GM23338 (cell line): ENCODE data around the gene JAG1. TPM values are rescaled to one million over a fixed set of nuclear protein-coding genes. Genes with fewer than 3 reads are reported as not detected.

Experiments
- ATAC-seq: fragments of 200-7000 bp; cut with Tn5 transposase; 3 replicates; pipeline ENCODE4 v1.9.1; 2020
- DNase-seq: peaks from one replicate; pipeline ENCODE4 v3.0.0-alpha.2; 2015; ENCODE audit warnings: low spot score
- H2AFZ ChIP-seq: fragments of 200-600 bp; sonication (generic); 2 replicates; pipeline ENCODE4 v1.8.0; 2016; ENCODE audit warnings: antibody characterized with exemption, mild to moderate bottlenecking, moderate library complexity
- H3F3A ChIP-seq: fragments of 200-600 bp; sonication (generic); replicated peaks from 2 replicates; pipeline ENCODE4 v1.8.0; 2017; ENCODE audit warnings: antibody characterized with exemption, mixed run types, low read depth
- H3K27ac ChIP-seq: fragments of 200-600 bp; sonication (generic); 2 replicates; pipeline ENCODE4 v1.6.1; 2016; ENCODE audit warnings: low read depth
- H3K27me3 ChIP-seq: fragments of 200-600 bp; sonication (generic); 2 replicates; pipeline ENCODE4 v1.8.0; 2016; ENCODE audit warnings: mild to moderate bottlenecking, mixed run types, moderate library complexity; ENCODE audit not compliant: insufficient read depth
- H3K36me3 ChIP-seq: fragments of 200-600 bp; sonication (generic); 2 replicates; pipeline ENCODE4 v1.8.0; 2016; ENCODE audit warnings: mild to moderate bottlenecking; ENCODE audit not compliant: insufficient read depth
- H3K4me1 ChIP-seq: fragments of 200-600 bp; sonication (generic); 2 replicates; pipeline ENCODE4 v1.8.0; 2016; ENCODE audit warnings: mild to moderate bottlenecking, moderate library complexity; ENCODE audit not compliant: insufficient read depth
- H3K4me2 ChIP-seq: fragments of 200-600 bp; sonication (generic); 2 replicates; pipeline ENCODE4 v1.7.1; 2017; ENCODE audit warnings: mixed run types
- H3K4me3 ChIP-seq: fragments of 200-600 bp; sonication (generic); 2 replicates; pipeline ENCODE4 v1.6.1; 2016; ENCODE audit warnings: mixed run types
- H3K79me2 ChIP-seq: fragments of 200-600 bp; sonication (generic); replicated peaks from 2 replicates; pipeline ENCODE4 v1.8.0; 2017; ENCODE audit warnings: mild to moderate bottlenecking; ENCODE audit not compliant: insufficient read depth
- H3K9me2 ChIP-seq: fragments of 200-600 bp; sonication (generic); 2 replicates; pipeline ENCODE4 v1.8.0; 2017; ENCODE audit not compliant: insufficient read depth
- H4K20me1 ChIP-seq: fragments of 200-600 bp; sonication (generic); replicated peaks from 2 replicates; pipeline ENCODE4 v1.8.0; 2017; ENCODE audit warnings: mild to moderate bottlenecking; ENCODE audit not compliant: insufficient read depth
- H3K27ac Mint-ChIP-seq: 2 replicates; pipeline ENCODE4 v1.8.0; 2020; ENCODE audit warnings: inconsistent platforms, mild to moderate bottlenecking, moderate library complexity, mixed read lengths
- H3K27me3 Mint-ChIP-seq: 3 replicates; pipeline ENCODE4 v1.8.0; 2022; ENCODE audit warnings: low read depth, mild to moderate bottlenecking, moderate library complexity, mixed read lengths, inconsistent platforms; ENCODE audit not compliant: insufficient read depth, poor library complexity
- H3K36me3 Mint-ChIP-seq: 3 replicates; pipeline ENCODE4 v1.8.0; 2021; ENCODE audit warnings: low read depth, mild to moderate bottlenecking, inconsistent platforms, moderate library complexity, mixed read lengths
- H3K4me1 Mint-ChIP-seq: 3 replicates; pipeline ENCODE4 v1.8.0; 2020; ENCODE audit warnings: mild to moderate bottlenecking, inconsistent platforms, mixed read lengths
- H3K4me3 Mint-ChIP-seq: 3 replicates; pipeline ENCODE4 v1.8.0; 2021; ENCODE audit warnings: moderate library complexity, mild to moderate bottlenecking, inconsistent platforms, mixed read lengths
- H3K9me3 Mint-ChIP-seq: 3 replicates; pipeline ENCODE4 v1.8.0; 2020; ENCODE audit warnings: moderate library complexity, mild to moderate bottlenecking, inconsistent platforms, mixed read lengths
- ETS1 ChIP-seq: IDR thresholded peaks from 2 replicates; pipeline ENCODE4 v1.6.1; 2016; ENCODE audit warnings: antibody characterized with exemption
- EZH2 ChIP-seq: fragments of 200-600 bp; sonication (generic); IDR thresholded peaks from one replicate; pipeline ENCODE4 v1.8.0; 2017; ENCODE audit warnings: antibody characterized with exemption, mild to moderate bottlenecking, low read depth; ENCODE audit not compliant: unreplicated experiment
- EZH2phosphoT487 ChIP-seq: fragments of 200-600 bp; sonication (generic); IDR thresholded peaks from one replicate; pipeline ENCODE4 v1.8.1; 2018; ENCODE audit warnings: antibody characterized with exemption; ENCODE audit not compliant: unreplicated experiment
- JUNB ChIP-seq: IDR thresholded peaks from one replicate; pipeline ENCODE4 v1.6.1; 2016; ENCODE audit warnings: antibody characterized with exemption; ENCODE audit not compliant: unreplicated experiment
- NANOG ChIP-seq: IDR thresholded peaks from 2 replicates; pipeline ENCODE4 v1.6.1; 2016; ENCODE audit warnings: antibody characterized with exemption, borderline replicate concordance
- POLR2AphosphoS5 ChIP-seq: IDR thresholded peaks from 2 replicates; pipeline ENCODE4 v1.6.1; 2016; ENCODE audit warnings: antibody characterized with exemption, low read depth
- STAT1 ChIP-seq: IDR thresholded peaks from one replicate; pipeline ENCODE4 v1.6.1; 2016; ENCODE audit warnings: antibody characterized with exemption; ENCODE audit not compliant: unreplicated experiment
- ZNF114 ChIP-seq: fragments of 250-450 bp; sonication (Bioruptor Pico); IDR thresholded peaks from 2 replicates; pipeline ENCODE4 v1.5.0; 2020; ENCODE audit warnings: mild to moderate bottlenecking, moderate library complexity
- ZNF331 ChIP-seq: fragments of 250-450 bp; sonication (Bioruptor Pico); IDR thresholded peaks from 2 replicates; pipeline ENCODE4 v1.5.0; 2020; ENCODE audit warnings: low read depth, mild to moderate bottlenecking, moderate library complexity
- ZNF462 ChIP-seq: fragments of 250-450 bp; sonication (Bioruptor Pico); IDR thresholded peaks from 2 replicates; pipeline ENCODE4 v1.5.0; 2020; ENCODE audit warnings: mild to moderate bottlenecking, moderate library complexity
- polyA plus RNA-seq: library from polyadenylated mRNA; unstranded; fragments of >200 nt; fragmentation: Nextera tagmentation; extraction: Ambion mirVana; gene quantifications from 2 replicates; pipeline ENCODE4 v1.2.1, GENCODE V29; 2016
- total RNA-seq: library from RNA; depleted of rRNA; stranded (reverse); fragments of >200 nt; shearing (Covaris generic); gene quantifications from 2 replicates; pipeline ENCODE4 v1.2.3, GENCODE V29; 2014

Gene JAG1
- total and polyA plus RNA-seq, 2 experiments from 2014 or later: 9.7 to 46.5 TPM

DNA sequence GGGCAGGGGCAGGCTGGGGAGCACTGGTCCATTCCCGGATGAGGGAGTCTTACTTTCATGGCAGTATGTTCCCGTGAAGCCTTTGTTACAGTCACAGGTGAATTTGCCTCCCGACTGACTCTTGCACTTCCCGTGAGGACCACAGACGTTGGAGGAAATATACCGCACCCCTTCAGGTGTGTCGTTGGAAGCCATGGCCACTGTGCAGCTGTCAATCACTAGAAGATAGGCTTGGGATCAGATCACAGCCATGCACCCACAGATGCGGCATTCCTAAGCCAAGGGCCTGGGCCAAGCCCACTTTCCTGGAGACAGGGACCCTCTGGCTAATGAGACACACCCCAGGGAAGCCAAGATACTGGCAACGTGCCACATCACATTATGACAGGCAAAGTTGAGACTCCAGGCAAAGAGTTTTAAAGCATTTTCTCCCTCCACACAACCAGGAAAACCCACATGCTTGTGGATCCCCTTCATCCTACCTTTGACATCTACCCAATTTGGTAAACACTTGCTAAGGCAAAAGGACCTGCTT lies 26.8 kb downstream of the JAG1 start:
- peaks cover 46% of the 10 kb centered on the region for H3K4me1 Mint-ChIP-seq
- H3K36me3 ChIP-seq: peaks cover 58% of the 10 kb centered on the region
- no peak for DNase-seq

DNA sequence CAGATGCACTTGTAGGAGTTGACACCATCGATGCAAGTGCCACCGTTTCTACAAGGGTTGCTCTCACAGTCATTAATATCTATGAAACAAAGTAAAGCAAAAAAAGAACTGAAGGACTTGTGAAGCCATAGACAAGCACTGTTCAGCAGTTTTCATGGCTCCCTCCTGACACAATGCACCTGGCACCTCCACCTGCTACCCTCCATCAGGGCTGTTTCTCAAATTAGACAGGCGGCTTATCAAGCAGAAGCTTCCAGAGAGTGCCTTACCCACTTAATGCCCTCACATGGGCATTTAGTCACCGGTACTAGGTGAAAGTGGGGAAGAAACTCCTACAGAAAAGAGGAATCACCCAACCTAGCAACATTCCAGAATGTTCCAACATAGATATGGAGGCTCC lies 27.8 kb downstream of the JAG1 start:
- no peaks in the 10 kb centered on the region for H3K27me3 ChIP-seq
- peaks cover 61% of the 10 kb centered on the region for H3K36me3 ChIP-seq
- peaks cover 100% of the 10 kb centered on the region for H3K36me3 Mint-ChIP-seq
- TF ChIP-seq STAT1 (no peak), ZNF114 (CRISPR knock-in tag) (no peak), JUNB (no peak), NANOG (no peak), EZH2phosphoT487 (no peak), ZNF462 (CRISPR knock-in tag) (no peak), ETS1 (no peak), EZH2 (no peak), ZNF331 (no peak)

More for the DNA sequence above, 26.8 kb downstream of the JAG1 start:
- Mint-ChIP-seq H3K27ac (peak overlapping the region; percentile 76; the same call in 1 of the 2 replicates), H3K9me3 (no peaks in the 10 kb centered on the region), H3K36me3 (peaks cover 99% of the 10 kb centered on the region), H3K27me3 (peaks cover 12% of the 10 kb centered on the region), H3K4me3 (no peak overlapping the region)
- Histone ChIP-seq H3K27me3 (no peaks in the 10 kb centered on the region), H3K4me2 (no peak overlapping the region), H3K27ac (0 out of 2 replicates have a peak overlapping the region, but pooled peaks have one; percentile 10), H3K79me2 (no peaks in the 10 kb centered on the region; the same call in 1 of the 2 replicates), H3K4me1 (peaks cover 34% of the 10 kb centered on the region), H3F3A (no peaks in the 10 kb centered on the region), H3K9me2 (no peaks in the 10 kb centered on the region), H2AFZ (no peak overlapping the region), H3K4me3 (no peak overlapping the region), H4K20me1 (peaks cover 15% of the 10 kb centered on the region)
- ATAC-seq: no peak
- TF ChIP-seq EZH2 (no peak), STAT1 (no peak), ZNF331 (no peak), POLR2AphosphoS5 (no peak), EZH2phosphoT487 (no peak), ETS1 (no peak)

More for the DNA sequence above, 27.8 kb downstream of the JAG1 start:
- no peaks in the 10 kb centered on the region for H3K9me2 ChIP-seq
- H3K79me2 ChIP-seq: no peaks in the 10 kb centered on the region
- Mint-ChIP-seq H3K4me3 (no peak overlapping the region), H3K27me3 (peaks cover 12% of the 10 kb centered on the region), H3K27ac (no peak overlapping the region), H3K9me3 (no peaks in the 10 kb centered on the region), H3K4me1 (peaks cover 37% of the 10 kb centered on the region)
- no peak overlapping the region for H3K4me2 ChIP-seq
- DNase-seq (no peak), ATAC-seq (no peak)
- H2AFZ ChIP-seq: no peak overlapping the region
- H3K4me1 ChIP-seq: peaks cover 27% of the 10 kb centered on the region
- H3K27ac ChIP-seq: no peak overlapping the region
- H3F3A ChIP-seq: no peaks in the 10 kb centered on the region
- peaks cover 15% of the 10 kb centered on the region for H4K20me1 ChIP-seq
- H3K4me3 ChIP-seq: no peak overlapping the region
